Germinal center (tissue), 1 donor: Measurements from ENCODE around the gene TAF11L3.
"Not testable (repeated sequence)": the region's sequence is repeated elsewhere in the genome, so short reads cannot be mapped to it uniquely, and the experiment has no call there.

ENCODE experiments used
- DNase-seq: peaks from one replicate; pipeline ENCODE4 v3.0.0; 2012; ENCODE audit warnings: mixed read lengths, low spot score

TAF11L3 gene

DNA sequence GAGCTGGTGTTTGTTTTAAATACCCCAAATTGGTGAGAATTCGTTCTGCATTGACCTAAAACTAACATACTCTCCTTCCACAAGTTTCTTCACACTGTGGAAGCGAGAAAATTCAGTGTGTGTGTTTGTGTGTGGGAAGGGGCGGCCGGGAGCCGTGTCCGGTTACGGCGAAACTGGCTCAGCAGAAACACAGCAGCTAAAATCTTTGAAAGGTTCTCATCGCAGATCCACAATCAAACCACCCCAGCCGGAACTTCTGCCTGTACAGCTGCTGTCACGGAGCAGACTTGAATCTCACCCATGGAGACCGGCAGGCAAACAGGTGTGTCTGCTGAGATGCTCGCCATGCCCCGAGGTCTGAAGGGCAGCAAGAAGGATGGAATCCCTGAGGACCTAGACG lies at the start of gene TAF11L3:
Gene TAF11L3 (plus strand): TSS at position 301 of the 400 bp plus-strand sequence.
- DNase-seq: not testable (repeated sequence)

DNA sequence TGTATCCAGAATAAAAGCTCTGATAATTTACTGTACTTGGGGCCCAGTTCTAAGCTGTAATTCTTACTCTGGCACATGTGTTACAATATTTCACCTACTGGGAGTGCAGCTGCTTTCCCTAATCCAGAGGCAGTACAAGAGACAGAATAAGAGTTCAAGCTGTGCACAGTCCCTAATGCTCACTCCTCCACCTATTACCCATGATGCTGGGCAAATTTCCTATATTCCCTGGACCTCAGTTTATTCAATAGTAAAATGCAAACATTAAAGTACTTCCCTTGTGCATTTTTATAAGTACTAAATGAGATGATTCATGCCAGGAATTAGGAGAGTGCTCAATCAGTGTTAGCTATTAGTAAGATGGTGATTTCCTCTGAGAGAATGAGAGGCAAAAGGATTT lies 48.1 kb upstream of the TAF11L3 start:
- no peak for DNase-seq

- DNase-seq: not testable (repeated sequence)
Measured at GRCh38 chr5:17475064-17475463, 43.1 kb upstream of the TAF11L3 start.

GRCh38 chr5:17477043-17477442 lies 41.1 kb upstream of the TAF11L3 start:
- no peak for DNase-seq

DNA sequence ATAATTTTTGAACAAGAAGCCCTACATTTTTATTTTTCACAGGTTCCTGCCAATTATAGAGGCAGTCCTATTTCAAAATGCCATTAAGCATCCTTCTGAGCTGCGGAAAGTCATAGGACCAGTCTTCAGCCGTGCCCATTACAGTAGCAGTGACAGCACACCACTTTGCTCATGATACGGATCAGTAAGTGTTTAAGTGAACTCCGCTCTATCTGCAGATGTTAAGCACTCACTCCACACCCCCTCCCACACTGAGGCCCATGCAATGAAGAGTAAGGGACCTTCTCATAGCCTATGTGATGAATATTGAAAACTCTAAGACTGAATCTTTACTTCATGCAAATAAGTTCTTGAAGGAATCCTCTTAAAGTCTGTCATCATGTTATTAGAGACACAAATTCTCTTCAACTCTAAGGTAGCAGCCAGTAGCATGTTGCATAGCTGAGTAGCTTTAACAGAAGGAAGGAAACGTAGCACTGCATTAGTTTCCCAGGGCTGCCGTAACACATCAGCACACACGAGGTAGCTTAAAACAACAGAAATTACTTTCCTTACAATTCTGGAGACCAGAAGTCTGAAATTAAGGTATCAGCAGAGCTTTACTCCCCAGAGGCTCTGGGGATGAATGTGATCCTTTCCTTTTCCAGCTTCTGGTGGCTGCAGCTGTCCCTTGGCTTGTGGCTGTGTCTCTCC lies 40.4 kb upstream of the TAF11L3 start:
- no peak for DNase-seq

GRCh38 chr5:17481378-17481777 lies 36.8 kb upstream of the TAF11L3 start:
- DNase-seq: no peak

DNA sequence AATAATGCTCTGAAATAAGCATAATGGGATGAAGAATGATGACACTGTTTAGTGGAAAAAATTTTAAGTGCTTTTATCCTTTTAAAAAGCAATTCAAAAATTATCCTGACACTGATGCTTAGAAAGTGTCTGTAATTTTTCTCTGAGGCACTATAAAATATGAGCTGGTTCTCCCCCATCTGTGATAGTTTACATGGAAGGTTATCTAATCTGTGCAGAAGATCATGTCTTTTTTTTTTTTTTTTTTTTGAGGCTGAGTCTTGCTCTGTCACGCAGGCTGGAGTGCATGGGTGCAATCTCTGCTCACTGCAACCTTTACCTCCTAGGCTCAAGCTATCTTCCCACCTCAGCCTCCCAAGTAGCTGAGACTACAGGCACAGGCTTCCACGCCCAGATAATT lies 35.4 kb upstream of the TAF11L3 start:
- DNase-seq: no peak

GRCh38 chr5:17486464-17487173 lies 31.5 kb upstream of the TAF11L3 start:
- DNase-seq: not testable (repeated sequence)

DNA sequence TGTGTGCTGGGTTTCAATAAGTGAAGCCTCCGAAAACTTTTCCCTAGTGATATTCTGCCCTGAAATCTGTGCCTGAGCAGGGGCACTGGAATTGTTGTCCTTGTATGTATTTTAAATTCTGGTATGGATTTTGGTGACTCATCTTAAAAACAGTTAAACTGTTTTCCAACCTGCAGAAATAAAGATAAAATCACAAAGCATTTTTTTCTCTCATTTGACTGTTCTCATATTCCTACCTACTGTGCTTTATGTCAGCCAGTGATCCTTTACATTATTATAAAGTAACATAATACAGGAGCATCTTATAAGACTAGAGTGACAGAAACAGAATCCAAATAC lies 31.0 kb upstream of the TAF11L3 start:
- DNase-seq: no peak

GRCh38 chr5:17491257-17491656 lies 26.9 kb upstream of the TAF11L3 start:
- DNase-seq: not testable (repeated sequence)

DNA sequence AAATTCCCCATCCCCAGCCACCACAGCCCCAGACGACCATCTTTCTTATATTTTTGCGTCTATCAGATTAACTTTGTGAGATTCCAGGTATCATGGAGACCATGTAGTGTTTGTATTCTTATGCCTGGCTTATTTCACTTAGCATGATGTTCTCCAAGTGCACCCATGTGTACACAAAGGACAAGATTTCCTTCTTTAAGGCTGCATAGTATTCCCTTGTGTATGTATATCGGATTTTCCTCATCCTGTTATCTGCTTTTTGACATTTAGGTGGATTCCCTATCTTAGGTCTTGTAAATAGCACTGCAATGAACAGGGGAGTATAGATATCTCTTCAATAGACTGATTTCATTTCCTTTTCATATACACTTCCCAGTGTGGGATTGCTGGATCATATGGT lies 25.4 kb upstream of the TAF11L3 start:
- no peak for DNase-seq

DNA sequence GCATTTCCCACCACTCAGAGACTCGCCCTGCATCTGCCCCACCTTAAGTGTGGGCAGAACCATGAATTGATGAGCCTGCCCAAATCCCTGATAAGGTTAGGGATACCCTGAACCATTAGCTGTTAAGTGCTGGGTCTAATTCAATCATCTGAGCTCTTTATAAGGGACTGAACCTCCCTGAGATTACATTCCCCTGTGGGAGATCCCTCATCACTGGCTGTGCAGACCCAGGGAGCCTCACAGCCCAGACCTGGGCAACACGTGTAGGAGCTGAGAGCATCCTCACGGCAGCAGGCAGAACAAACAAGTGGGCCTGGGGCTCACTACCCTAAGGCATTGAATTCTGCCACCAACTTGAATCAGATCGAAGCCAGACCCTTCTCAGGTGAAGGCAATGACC lies 20.7 kb upstream of the TAF11L3 start:
- DNase-seq: no peak

DNA sequence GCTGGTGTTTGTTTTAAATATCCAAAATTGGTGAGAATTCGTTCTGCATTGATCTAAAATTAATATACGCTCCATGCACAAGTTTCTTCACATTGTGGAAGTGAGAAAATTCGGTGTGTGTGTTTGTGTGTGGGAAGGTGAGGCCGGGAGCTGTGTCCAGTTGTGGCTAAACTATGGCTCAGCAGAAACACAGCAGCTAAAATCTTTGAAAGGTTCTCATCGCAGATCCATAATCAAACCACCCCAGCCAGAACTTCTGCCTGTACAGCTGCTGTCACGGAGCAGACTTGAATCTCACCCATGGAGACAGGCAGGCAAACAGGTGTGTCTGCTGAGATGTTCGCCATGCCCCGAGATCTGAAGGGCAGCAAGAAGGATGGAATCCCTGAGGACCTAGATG lies 20.2 kb upstream of the TAF11L3 start, which contains the start of gene TAF11L2:
Gene TAF11L2 (plus strand): TSS at position 301 of the 400 bp plus-strand sequence.
- DNase-seq: not testable (repeated sequence)

DNA sequence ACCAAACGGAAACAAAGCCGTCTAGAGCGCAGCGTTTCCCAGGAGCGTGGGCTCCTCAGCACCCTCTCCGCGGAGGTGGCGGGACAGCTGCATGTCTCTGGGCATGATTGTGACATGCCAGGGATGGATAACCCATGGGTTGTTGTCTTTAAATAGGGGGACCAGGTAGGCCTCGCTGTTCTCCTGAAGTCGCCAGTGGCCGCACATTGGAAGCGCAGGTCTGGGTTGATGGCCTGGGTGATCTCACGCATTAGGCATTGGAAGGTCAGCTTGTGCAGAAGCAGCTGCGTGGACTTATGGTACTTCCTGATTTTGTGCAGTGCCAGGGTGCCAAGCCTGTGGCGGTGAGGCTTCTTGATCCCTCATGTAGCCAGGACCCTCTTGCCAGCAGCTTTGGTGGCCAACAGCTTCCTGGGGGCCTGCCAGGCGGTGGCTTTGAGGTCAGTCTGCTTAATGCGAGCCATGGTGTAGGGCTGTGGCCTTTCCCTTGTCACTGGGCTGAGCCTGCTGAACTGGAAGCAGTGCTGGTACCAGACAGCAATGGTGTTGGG lies 6.3 kb upstream of the TAF11L3 start:
- no peak for DNase-seq

DNA sequence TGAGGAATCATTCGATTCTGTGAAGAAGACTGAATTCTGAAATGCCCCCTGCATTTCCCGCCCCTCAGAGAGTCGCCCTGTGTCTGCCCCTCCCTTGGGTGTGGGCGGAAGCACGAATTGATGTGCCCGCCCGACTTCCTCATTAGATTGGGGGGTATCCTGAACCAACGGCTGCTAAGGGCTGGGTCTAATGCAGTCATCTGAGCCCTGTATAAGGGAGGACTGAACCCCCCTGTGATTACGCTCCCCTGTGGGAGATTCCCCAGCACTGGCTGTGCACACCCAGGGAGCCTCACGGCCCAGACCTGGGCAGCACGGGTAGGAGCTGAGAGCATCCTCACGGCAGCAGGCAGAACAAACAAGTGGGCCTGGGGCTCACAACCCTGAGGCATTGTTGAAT lies 641 bp upstream of the TAF11L3 start:
- DNase-seq: not testable (repeated sequence)

GRCh38 chr5:17519508-17519907 lies 1.3 kb downstream of the TAF11L3 start:
- DNase-seq: not testable (repeated sequence)

- not testable (repeated sequence) for DNase-seq
Measured at GRCh38 chr5:17521501-17521900, 3.3 kb downstream of the TAF11L3 start, which contains the start of gene TAF11L4. Gene TAF11L4, plus strand, starts transcription at chr5:17521801.

DNA sequence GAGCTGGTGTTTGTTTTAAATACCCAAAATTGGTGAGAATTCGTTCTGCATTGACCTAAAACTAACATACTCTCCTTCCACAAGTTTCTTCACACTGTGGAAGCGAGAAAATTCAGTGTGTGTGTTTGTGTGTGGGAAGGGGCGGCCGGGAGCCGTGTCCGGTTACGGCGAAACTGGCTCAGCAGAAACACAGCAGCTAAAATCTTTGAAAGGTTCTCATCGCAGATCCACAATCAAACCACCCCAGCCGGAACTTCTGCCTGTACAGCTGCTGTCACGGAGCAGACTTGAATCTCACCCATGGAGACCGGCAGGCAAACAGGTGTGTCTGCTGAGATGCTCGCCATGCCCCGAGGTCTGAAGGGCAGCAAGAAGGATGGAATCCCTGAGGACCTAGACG lies 6.8 kb downstream of the TAF11L3 start, which contains the start of gene TAF11L5:
Gene TAF11L5 (plus strand): TSS at position 301 of the 400 bp plus-strand sequence.
- not testable (repeated sequence) for DNase-seq

DNA sequence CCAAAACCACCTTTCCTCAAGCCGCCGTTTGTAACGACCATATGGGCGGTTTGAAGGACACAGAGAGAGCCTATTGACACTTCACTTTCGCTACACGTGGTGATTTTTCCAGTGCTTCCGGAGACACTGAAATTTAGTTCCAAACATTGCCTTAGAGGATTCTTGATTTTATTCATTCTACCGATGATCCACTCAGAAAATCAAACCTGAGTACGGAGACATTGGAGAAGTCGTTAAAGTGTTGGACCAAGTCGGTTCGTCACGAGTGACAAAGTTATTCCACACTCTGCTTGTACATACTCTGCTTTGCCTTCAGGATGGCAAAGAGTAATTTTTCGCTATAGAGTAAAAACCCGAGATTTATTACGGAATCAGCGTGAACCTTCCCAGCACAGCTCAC lies 8.3 kb downstream of the TAF11L3 start:
- not testable (repeated sequence) for DNase-seq

GRCh38 chr5:17528369-17528768 lies 10.2 kb downstream of the TAF11L3 start, which contains the start of gene TAF11L6:
Gene TAF11L6, plus strand, starts transcription at chr5:17528669.
- DNase-seq: not testable (repeated sequence)
